Daoy (cell line): ENCODE measurements around the gene COBL. TPM values are rescaled to one million over a fixed set of nuclear protein-coding genes. Genes with fewer than 3 reads are reported as not detected.
"Not testable (repeated sequence)": the region's sequence is repeated elsewhere in the genome, so short reads cannot be mapped to it uniquely, and the experiment has no call there.

Experiments
- DNase-seq: peaks from one replicate; pipeline ENCODE4 v3.0.0-alpha.2; 2015; ENCODE audit warnings: low read depth
- total RNA-seq: library from RNA; depleted of rRNA; stranded (reverse); fragments of >200 nt; shearing (Covaris generic); gene quantifications from 2 replicates; pipeline ENCODE4 v1.2.3, GENCODE V29; 2014

Gene COBL
- total RNA-seq, 1 experiment from 2014 or later: 4.6 TPM

GRCh38 chr7:51009716-51010496 lies 306.7 kb downstream of the COBL start:
- peak; percentile 60 for DNase-seq

GRCh38 chr7:51007551-51008505 lies 308.8 kb downstream of the COBL start:
- no peak for DNase-seq

DNA sequence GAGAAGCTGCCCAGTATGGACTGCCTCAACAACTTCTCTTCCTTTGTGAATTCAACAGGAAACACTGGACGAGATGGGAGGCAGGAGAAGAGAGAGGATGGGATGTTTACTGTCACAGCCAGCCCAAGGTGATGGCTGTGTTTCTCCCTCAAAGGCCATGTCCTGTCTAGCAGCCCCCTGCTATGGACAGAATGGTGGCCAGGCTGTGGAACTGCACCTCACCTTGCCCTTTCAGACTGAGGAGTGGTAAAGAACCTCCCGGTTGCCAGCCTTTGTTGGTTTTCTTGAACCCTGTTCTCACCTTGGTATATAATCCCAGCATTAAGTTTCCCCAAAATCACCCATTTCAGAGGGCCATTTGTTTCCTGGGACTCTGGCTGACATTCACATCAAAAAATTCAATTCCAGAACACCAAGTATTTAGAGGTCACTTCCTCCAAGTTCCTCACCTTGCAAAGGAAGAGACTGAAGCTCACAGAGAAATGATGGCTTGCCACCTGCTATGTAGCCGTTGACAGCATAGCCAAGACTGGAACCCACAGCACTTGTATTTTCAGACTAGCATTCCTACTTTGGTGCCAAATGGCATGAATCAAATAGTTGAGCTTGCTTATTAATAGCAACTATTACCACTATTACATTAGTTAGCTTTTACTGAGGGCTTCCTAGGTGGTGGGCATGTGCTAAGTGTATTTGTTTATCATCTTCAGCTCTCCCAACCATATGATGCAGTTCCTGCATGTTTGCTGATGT lies 309.9 kb downstream of the COBL start:
- DNase-seq: no peak

GRCh38 chr7:51005074-51005473 lies 311.5 kb downstream of the COBL start:
- no peak for DNase-seq

DNA sequence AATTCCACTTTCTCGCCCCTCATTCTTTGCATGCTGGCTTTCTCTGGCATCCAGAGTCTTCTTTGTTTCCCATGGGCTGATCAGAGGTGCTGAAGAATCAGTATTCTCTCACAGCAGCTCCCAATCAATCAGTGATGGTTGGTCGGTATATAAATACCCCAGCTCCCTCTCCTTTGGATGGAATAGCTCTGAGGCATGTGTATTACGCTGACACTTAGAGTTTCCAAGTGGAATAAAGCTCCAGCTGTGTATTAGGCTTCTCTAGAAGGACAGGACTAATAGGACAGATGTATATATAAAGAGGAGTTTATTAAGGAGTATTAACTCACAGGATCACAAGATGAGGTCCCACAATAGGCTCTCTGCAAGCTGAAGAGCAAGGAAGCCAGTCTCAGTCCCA lies 315.7 kb downstream of the COBL start:
- no peak for DNase-seq

GRCh38 chr7:50994753-50995319 lies 321.8 kb downstream of the COBL start:
- no peak for DNase-seq

DNA sequence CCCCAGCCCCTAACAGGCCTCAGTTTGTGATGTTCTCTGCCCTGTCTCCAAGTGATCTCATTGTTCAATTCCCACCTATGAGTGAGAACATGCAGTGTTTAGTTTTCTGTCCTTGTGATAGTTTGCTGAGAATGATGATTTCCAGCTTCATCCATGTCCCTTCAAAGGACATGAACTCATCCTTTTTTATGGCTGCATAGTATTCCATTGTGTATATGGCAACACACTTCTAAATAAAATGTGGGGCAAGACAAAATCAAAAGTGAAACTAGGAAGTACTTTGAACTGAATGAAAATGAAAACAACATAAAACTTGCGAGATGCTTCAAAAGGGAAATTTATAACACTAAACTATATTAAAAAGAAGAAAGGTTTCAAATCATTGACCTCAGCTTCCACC lies 326.4 kb downstream of the COBL start:
- not testable (repeated sequence) for DNase-seq

- no peak for DNase-seq
Observed at GRCh38 chr7:50988988-50989387, 327.6 kb downstream of the COBL start.

DNA sequence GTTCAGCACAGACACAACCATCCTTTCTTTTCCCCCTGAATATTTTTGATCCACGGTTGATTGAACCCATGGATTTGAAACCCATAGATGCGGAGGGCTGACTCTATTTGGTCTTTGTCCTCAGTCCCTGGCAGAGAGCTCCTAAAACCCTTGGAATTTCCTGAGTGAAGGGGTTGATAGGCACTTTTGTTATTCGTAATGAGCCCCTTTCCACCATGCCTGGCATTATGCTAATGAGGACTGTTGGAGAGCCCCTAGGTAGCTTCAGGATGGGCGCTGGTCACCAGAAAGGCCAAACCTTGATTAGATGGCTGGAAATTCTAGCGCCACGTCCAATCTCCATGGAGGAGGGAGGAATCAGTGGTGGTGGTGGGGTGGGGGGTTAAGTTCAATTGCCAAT lies 328.1 kb downstream of the COBL start:
- no peak for DNase-seq

GRCh38 chr7:50985096-50985495 lies 331.5 kb downstream of the COBL start:
- no peak for DNase-seq

- DNase-seq: no peak
Observed at GRCh38 chr7:50983850-50984249, 332.8 kb downstream of the COBL start.

DNA sequence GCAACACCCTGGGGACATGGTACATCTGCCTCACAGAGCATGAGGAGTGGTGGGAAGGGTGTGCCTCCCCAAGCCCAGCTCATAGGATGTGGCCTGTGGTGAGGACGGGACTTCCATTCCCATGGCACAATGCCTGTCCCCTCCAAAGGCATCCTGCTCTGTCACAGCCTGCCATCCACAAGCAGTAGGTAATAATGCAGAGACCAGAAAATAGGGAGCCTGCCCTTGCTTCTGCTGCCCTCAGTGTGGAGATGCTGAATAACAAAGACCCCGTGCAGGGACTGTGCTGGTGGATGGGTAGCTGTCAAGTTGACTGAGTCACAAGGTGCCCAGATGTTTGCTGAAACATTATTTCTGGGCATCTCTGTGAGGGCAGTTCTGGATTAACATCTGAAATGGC lies 334.0 kb downstream of the COBL start:
- peak; percentile 56 for DNase-seq

DNA sequence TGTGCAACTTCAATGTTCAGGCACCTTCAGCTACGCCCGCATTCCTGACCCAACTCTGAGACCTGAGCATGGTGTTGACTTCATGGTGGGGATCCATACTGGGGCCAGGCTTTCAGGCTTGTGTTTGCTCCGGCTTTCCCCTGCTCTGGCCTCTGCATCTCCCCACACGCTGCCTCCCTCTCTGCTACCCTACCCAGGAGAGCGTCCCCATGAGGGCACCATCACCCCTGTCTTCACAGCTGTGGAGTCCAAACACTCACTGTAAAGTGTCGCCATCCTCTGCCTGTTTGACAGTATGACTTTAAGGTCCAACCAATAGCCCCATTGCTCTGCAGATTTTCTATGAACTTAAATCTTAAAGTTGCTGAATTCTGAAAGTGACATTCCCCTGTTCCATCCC lies 334.9 kb downstream of the COBL start:
- DNase-seq: peak; percentile 28

DNA sequence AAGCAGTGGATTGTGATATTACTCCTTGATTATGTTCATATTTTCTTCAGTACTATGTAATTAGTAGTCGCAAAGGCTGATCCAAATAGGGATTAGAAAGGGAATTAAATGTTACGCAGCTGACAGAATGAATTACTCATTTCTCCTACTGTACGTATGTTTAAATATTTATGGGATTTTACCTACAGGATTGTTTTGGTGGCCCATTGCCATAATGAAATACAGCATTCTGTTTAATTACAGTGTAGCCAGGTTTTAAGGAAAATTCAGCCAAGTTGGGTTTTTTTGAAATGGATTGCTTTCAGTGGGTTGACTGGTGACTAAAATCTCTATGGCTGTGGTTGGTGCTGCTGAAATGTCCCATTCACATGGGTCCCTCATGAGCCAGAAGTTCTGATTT lies 336.2 kb downstream of the COBL start:
- DNase-seq: no peak

DNA sequence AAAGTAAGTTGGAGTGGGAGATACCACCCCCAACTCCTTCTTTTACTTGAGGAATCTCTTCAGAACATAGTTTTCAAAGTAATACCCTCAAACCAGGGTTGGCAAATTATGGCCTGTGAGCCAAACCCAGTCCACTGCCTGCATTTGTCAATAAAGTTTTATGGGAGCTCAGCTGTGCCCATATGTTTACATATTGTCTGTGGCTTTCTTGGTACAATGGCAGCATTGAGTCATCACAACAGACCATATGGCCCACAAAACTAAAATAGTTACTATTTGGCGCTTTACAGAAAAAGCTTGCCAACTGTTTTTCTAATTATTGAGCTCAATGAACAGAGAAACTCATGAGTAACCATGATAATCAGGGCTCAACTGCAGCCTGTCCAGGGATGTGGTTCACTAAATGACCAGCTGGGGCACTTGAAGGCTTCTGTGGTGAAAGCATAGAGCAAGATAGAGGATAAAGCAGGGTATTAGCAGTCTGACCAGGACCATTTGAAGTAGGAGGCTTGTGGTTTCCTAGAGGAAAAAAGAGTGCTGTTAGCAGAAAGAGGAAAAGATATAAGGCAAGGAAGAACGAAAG lies 337.9 kb downstream of the COBL start:
- DNase-seq: peak; percentile 33

- no peak for DNase-seq
Observed at GRCh38 chr7:50977421-50977820, 339.2 kb downstream of the COBL start.

GRCh38 chr7:50976064-50976463 lies 340.5 kb downstream of the COBL start:
- DNase-seq: no peak

DNA sequence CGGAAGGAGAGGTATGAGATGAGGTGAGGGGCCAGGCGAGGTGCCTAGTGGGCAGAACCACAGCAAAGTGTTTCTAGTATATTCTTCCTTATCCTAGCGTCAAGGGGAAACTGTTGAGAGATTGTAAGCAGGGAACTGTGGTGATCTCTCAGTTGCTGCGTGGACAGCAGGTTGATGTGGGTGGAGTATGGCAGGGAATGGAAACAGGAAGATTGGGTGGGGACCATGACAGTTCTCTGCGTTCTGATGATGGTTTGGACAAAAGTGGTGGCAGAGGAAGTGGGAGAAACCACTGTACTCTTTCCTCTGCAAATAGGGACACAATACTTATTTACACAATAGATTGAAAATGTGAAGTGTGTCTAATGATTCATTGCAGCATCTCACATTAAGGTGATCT lies 342.4 kb downstream of the COBL start:
- no peak for DNase-seq

GRCh38 chr7:50973814-50974213 lies 342.8 kb downstream of the COBL start:
- DNase-seq: no peak

DNA sequence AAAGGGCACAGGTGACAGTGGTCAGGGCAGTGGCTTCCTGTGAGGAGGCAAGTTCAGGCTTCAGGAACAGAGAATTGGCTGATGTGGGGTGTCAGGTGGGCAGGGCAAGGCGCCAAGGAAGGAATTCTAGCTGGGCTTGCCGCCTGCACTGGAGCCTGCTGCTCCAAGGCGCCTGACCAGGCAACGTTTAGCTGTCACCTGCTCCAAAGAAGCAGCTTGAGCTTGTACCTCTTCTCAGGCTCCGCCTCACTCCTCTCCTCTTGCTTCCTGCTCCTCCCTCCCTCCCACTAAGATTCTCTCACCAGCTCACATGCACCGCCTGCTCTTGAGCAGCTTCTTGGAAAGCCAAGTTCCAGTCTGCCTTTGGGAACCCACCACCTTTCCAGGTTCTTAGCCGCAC lies 346.5 kb downstream of the COBL start:
- DNase-seq: no peak
